Testis (tissue), 3 donors: ENCODE results near the gene MYH14. TPM values are rescaled to one million over a fixed set of nuclear protein-coding genes. Genes with fewer than 3 reads are reported as not detected.

Experiments
- DNase-seq: peaks from one replicate; pipeline ENCODE4 v3.0.0-alpha.2; 2019
- H3K27ac ChIP-seq, 2 donors: fragments of 200-600 bp; sonication (generic); one replicate each; pipeline ENCODE4 v1.5.1; 2019
- H3K27me3 ChIP-seq: fragments of 200-600 bp; sonication (generic); one replicate; pipeline ENCODE4 v1.5.1; 2019
- H3K36me3 ChIP-seq: fragments of 200-600 bp; sonication (generic); one replicate; pipeline ENCODE4 v1.5.1; 2017; ENCODE audit warnings: low read depth; ENCODE audit errors: missing control alignments
- H3K4me1 ChIP-seq: fragments of 200-600 bp; sonication (generic); one replicate; pipeline ENCODE4 v1.5.1; 2019
- H3K4me3 ChIP-seq, 2 donors: fragments of 200-600 bp; sonication (generic); one replicate each; pipeline ENCODE4 v1.5.1; 2017 to 2019
- H3K9me3 ChIP-seq: fragments of 200-600 bp; sonication (generic); one replicate; pipeline ENCODE4 v1.5.1; 2017
- CTCF ChIP-seq, 3 experiments: fragments of 450-650 bp in 2 of 3; fragments of 200-600 bp in 1 of 3; sonication (generic) in 1 of 3; IDR thresholded peaks; one replicate each; pipeline ENCODE4 v1.5.1; 2016 to 2019; ENCODE audit warnings: antibody characterized with exemption in 3 of 3, mild to moderate bottlenecking in 2 of 3, moderate library complexity in 1 of 3
- POLR2A ChIP-seq: fragments of 450-650 bp; IDR thresholded peaks from one replicate; pipeline ENCODE4 v1.6.1; 2017; ENCODE audit warnings: antibody characterized with exemption, mild to moderate bottlenecking, moderate library complexity
- WGBS, 2 donors: methylation state at CpG; one replicate each; pipeline ENCODE4 v1.1.5; 2018; 5-methylcytosine and 5-hydroxymethylcytosine counted together
- intact Hi-C: fragments of 100-400 bp; cut with DNase I; formaldehyde crosslinking; loops from one replicate; pipeline ENCODE4 v1.15.1; 2023; ENCODE audit warnings: low total_unique reads
- polyA plus RNA-seq: library from polyadenylated mRNA; stranded (reverse); fragments of 350-450 nt; fragmentation: Illumina TruSeq; extraction: RNeasy Lipid Tissue Mini Kit (QIAGEN cat#74804); gene quantifications from one replicate; pipeline ENCODE4 v1.2.3, GENCODE V29; 2014; ENCODE audit warnings: low read depth, low replicate concordance; ENCODE audit not compliant: insufficient read depth
- total RNA-seq, 2 donors: library from RNA; depleted of rRNA; stranded (reverse); fragments of >200 nt; gene quantifications; one replicate each; pipeline ENCODE4 v1.2.3, GENCODE V29; 2016

Gene MYH14
- total and polyA plus RNA-seq, 3 donors from 2014 or later, result 6.0 to 7.9 (median 7.8) TPM

GRCh38 chr19:50190439-50190891 lies 13.0 kb upstream of the MYH14 start:
- Histone ChIP-seq H3K36me3 (no peaks in the 10 kb centered on the region), H3K4me3 (no peak overlapping the region), H3K9me3 (no peaks in the 10 kb centered on the region), H3K27ac (no peak overlapping the region), H3K27me3 (no peaks in the 10 kb centered on the region), H3K4me1 (no peaks in the 10 kb centered on the region)
- 72 to 76% methylated on average over 8 of the region's 8 CpGs for WGBS, 2 donors
- no peak for TF ChIP-seq POLR2A
- TF ChIP-seq CTCF (IDR thresholded peaks at IDR 0.05), result no peak
- intact Hi-C loops, result no loop called here
- no peak for DNase-seq

DNA sequence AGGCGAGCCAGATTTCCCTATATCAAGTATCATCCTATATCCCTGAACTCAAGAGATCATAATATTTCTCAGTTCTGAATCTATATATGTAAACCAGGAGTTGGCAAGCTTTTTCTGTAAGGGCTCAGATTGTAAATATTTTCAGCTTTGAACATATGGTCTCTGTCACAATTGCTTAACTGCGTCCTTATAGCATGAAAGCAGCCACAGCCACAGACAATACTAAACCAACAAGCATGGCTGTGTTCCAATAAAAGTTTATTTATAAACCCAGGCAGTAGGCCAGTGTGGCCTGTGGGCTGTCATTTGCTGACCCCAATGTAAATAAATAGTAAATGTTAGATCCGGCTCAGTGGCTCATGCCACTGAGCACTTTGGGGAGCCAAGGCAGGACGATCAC lies 12.2 kb upstream of the MYH14 start:
- WGBS, 2 donors, result 35 to 46% methylated on average over 4 of the region's 4 CpGs
- H3K27ac ChIP-seq, result no peak overlapping the region

GRCh38 chr19:50192463-50193211 lies 10.8 kb upstream of the MYH14 start:
- intact Hi-C loops, result no loop called here
- no peaks in the 10 kb centered on the region for H3K9me3 ChIP-seq
- no peak for TF ChIP-seq CTCF (IDR thresholded peaks at IDR 0.05)
- H3K4me1 ChIP-seq, result no peaks in the 10 kb centered on the region
- H3K27ac ChIP-seq, result no peak overlapping the region
- no peak for DNase-seq
- H3K4me3 ChIP-seq, result no peak overlapping the region
- H3K36me3 ChIP-seq, result no peaks in the 10 kb centered on the region
- H3K27me3 ChIP-seq, result no peaks in the 10 kb centered on the region
- whole genome bisulfite sequencing, 2 donors, result 72 to 76% methylated on average over 13 of the region's 13 CpGs

More for the DNA sequence above, 12.2 kb upstream of the MYH14 start:
- intact Hi-C loops, result no loop called here
- Histone ChIP-seq H3K4me3 (no peak overlapping the region), H3K36me3 (no peaks in the 10 kb centered on the region), H3K9me3 (no peaks in the 10 kb centered on the region), H3K27me3 (no peaks in the 10 kb centered on the region), H3K4me1 (no peaks in the 10 kb centered on the region)
- DNase-seq, result no peak
- TF ChIP-seq CTCF (IDR thresholded peaks at IDR 0.05), result no peak
- TF ChIP-seq POLR2A, result no peak

DNA sequence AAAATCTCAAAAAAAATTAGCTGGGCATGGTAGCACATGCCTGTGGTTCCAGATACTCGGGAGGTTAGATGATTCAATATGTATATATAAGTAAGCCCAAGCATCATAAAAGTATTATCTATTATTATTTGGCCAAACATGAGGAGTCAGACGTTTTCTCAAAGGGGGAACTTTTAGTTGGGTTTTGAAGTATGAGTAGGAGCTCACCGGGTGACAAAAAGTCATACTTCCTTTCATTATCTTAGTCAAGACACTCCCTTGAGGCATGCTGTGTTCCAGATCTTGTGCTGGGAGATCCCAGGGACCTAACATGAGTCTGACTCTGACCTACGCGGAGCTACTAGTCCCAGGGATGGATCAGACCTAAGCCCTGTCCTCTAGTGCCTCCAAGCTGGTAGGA lies 8.2 kb upstream of the MYH14 start:
- intact Hi-C loops, result no loop called here
- H3K27ac ChIP-seq, result no peak overlapping the region
- no peak overlapping the region for H3K4me3 ChIP-seq
- no peaks in the 10 kb centered on the region for H3K36me3 ChIP-seq
- TF ChIP-seq CTCF (IDR thresholded peaks at IDR 0.05) (no peak), POLR2A (no peak)
- H3K4me1 ChIP-seq, result peaks cover 10% of the 10 kb centered on the region
- no peaks in the 10 kb centered on the region for H3K9me3 ChIP-seq
- no peaks in the 10 kb centered on the region for H3K27me3 ChIP-seq
- 72 to 87% methylated on average over 5 of the region's 5 CpGs for WGBS, 2 donors
- DNase-seq, result no peak
